ENCODE data around the gene STXBP5.
"Not testable (repeated sequence)": the region's sequence is repeated elsewhere in the genome, so short reads cannot be mapped to it uniquely, and the experiment has no call there.

STXBP5 gene

DNA sequence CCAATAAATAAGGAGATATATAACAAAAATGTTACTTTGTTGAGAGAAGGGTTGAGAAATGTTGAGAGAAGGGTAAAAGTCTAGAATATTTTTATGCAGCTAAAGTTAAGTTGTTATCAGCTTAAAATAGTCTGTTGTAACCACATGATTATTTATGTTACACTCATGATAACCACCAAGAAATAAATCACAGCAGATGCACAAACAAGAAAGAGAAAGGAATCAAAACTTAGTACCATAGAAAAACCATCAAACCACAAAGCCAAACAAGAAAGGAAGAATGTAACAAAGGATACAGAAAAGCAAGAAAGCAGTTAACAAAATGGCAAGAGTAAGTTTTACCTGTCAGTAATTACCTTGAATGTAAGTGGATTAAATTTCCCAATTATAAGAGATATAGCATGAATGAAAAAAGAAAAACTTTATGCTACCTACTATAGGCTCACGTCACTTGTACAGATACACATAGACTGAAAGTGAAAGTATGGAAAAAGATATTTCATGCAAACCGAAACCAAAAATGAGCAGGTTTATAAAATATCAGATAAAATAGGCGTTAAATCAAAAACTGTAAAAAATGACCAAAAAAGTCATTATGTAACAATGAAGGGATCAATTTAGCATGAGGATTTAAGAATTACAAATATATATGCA is 93.6 kb downstream of the STXBP5 start:
- no peak for DNase-seq (ENCODE audit: low read depth in 2 of 2)

DNA sequence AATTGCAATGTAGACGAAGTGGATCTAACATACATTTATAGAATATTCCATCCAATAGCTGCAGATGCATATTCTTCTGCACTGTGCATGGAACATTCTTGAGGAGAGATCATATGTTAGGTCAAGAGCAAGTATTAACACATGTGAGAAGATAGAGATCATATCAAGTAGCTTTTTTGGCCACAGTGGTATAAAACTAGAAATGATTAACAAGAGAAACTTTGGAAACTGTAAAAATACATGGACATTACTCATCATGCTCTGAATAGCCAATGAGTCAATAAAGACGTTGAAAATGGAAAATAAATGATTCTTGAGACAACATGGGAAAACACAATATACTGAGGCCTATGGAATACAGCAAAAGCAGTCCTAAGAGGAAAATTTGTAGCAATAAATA is 94.2 kb downstream of the STXBP5 start:
- DNase-seq (ENCODE audit: low read depth in 2 of 2), result no peak

DNA sequence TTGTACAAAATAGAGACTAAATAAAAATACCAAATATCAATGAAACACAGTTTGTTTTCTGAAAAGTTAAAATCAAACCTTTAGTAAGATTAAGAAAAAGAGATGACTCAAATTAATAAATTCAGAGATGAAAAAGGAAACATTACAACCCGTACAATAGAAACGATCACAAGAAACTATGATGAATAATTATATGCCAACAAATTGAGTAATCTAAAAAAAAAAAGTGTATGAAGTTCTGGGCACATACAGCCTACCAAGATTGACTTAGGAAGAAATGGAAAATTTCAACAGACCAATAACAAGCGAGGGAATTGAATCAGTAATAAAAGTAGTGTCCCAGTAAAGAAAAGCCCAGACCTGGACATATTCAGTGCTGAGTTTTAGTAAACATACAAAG is 94.8 kb downstream of the STXBP5 start:
- DNase-seq (ENCODE audit: low read depth in 2 of 2), result no peak

DNA sequence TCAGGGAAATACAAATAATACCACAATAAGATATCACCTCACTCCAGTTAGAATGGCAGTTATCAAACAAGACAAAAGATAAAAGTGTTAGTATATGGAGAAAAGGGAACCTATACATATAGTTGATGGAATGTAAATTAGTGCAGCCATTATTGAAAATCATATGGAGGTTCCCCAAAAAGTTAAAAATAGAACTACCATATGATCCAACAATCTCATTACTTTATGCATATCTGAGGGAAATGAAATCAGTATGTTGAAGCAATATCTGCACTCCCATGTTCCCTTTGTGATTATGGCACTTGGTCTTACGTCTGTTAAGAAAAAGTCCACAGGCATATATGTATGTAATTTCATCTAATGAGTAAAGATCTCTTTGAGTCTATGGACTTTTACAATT is 96.9 kb downstream of the STXBP5 start:
- DNase-seq (ENCODE audit: low read depth in 2 of 2), result no peak

DNA sequence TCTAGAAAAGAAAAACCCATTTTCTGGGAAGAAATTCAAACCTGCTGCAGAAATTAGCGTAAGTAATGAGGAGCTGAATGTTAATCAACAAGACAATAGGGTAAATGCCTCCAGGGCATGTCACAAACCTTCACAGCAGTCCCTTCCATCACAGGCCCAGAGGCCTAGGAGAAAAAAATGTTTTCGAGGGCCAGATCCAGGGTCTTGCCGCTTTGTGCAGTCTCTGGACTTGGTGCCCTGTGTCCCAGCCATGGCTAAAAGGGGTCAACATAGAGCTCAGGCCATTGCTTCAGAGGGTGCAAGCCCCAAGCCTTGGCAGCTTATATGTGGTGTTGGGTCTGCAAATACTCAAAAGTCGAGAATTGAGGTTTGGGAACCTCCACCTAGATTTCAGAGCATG is 99.8 kb downstream of the STXBP5 start:
- no peak for DNase-seq (ENCODE audit: low read depth in 2 of 2)

DNA sequence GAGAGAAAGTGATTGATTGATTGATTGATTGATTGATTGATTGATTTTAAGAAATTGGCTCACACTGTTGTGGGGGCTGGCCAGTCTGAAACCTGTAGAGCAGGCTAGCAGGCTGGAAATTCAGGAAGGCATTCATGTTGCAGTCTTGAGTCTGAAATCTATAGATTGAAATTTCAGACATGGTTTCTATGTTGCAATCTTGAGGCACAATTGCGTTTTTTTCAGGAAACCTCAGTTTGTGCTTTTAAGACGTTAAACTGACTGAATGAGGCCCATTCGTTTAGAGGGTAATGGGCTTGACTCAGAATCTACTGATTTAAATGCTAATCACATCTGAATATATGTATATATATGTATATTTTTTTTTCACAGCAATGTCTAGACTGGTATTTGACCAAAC is 106.3 kb downstream of the STXBP5 start:
- no peak for DNase-seq (ENCODE audit: low read depth in 2 of 2)

DNA sequence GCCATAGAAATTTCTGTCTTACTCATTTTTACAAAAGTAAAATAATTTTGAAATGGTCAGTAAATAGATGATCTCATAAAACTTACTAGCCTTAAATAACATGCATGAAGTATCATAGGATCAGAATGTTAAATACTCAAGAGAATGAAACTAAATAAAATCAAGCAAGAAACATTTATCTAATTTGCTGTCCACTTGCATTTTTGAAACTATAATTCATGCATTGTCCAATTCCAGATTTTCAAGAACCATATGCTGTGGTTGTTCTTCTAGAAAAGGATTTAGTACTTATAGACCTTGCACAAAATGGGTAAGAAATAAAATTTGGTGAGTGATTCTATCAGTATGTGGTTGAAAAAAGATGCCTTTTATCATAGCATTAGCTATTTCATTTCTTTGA is 107.0 kb downstream of the STXBP5 start:
- no peak for DNase-seq (ENCODE audit: low read depth in 2 of 2)

DNA sequence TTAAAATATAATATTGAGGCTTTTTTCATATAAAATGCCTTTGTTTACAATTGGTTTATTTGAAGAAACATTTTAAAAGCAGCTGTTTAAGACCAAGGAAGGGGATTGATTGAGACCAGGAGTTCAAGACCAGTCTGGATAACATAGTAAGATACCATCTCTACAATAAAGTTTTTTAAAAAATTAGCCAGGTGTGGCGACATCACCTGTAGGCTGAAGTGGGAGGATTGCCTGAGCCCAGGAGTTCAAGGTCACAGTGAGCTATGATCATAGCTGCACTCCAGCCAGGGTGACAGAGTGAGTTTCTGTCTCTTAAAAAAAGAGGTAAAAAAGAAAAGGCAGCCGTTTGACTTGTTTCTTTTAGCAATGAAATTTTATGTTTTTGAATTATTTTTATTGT is 117.0 kb downstream of the STXBP5 start:
- DNase-seq (ENCODE audit: low read depth in 2 of 2), result no peak

DNA sequence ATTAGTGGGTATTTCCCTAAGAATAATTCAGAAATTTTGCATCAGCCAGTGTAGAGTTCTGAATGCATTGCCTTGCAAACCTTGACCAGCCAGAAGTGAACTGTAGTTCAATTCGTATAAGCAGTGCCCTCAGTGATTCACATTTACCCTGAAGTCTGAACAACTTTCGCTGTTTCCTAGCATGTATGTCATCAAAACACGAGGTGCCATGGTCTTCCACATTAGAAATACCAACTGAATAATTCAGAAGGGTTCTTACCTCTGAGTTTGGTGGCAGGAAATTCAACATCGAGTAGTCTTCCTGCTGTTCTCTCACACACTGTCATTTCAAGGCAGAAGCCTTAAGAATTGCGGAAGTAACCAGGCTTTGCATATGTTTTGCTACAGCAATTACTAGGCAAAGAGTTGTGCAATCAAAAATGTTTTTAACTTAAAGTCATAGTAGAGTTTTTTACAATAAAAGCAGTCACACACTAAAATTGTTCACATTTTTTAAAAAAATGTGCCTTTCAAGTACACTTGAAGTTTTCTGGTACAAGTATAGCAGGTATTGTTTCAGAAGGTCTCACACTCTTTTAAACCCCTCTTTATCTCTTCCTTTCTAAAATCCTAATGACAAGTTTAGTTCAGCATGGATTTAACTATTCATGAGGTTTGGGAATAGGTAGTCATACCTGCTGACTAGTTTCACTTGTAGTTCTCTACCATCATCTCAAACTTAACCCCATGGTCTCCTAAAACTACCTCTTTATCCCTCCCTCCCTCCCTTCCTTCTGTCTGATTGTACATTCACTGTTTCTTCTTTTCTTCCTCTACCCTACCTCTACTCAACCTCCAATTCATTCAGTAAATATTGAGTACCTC is 118.3 kb downstream of the STXBP5 start:
- peak in 1 of 2 donors; percentile 12 for DNase-seq (ENCODE audit: low read depth in 2 of 2)

DNA sequence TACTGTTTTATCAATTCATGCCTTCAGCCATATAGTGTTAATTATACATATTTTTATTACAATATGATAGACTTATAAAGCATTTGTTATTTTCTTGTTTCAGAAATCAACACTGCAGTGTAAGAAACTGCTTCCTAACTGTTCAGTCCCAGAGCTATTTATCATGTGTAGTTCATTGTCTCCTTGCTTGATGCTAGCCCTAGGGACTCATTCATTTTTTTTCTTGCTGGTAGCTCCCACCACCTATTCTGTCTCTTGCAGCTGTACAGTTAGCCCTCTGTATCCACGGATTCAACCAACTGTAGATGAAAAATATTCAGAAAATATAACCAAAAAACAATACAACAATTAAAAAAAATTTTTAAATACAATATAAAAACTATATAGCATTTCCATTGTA is 121.3 kb downstream of the STXBP5 start:
- no peak for DNase-seq (ENCODE audit: low read depth in 2 of 2)

DNA sequence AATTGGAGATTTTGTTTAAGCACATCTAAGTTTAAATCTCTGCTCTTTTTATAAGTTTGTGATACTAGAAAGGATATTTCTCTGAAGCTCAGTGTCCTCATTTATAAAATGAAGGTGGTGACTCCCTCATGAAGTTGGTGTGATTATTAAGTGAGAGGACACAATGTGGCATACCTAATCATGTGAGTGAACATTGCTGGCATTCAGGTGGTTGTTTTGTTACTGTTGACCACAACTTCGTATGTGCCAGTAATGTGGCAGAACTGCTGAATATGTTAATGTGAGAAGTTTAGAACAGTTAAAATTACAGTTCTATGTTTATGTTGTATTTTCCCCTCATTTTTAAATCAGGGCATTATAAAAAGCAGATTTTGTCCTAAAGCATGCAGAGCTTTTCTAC is 127.2 kb downstream of the STXBP5 start:
- DNase-seq (ENCODE audit: low read depth in 2 of 2), result no peak

DNA sequence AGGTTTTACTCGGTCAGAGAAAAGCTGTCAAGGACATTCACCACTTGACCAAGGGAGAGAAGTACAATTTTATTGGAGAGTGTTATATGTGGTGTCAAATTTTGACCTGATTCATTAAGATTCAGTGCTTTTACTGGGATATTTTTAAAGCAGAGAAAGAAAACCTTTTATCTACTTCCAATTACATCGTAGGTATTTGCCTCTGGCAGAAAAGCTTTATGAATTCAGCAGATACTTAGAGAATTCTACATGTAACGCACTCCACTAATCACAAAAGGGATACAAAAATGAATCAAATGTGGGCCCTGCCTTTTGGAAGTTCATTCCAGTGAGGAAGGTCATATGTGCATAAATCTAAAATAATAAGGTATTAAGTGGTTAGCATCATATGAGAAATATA is 133.7 kb downstream of the STXBP5 start:
- no peak for DNase-seq (ENCODE audit: low read depth in 2 of 2)

DNA sequence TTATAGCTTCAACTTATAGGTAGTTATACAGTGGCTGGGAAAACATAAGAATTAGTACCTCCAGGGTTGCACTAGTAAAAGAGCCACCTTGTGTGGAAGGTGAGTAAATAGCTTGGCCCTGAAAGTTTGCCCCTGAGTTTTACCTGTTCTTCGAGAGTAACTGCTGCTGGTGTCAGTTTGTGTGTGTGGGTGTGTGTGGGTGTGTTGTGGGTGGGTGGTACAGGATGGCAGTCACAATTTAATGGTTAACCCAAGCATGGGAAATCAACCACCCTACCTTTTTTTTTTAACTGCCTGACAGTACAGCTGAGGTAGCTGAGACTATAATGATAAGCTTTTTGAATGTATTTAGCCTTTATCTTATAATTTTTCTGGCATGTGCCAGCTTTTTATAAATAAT is 137.3 kb downstream of the STXBP5 start:
- DNase-seq (ENCODE audit: low read depth in 2 of 2), result no peak

DNA sequence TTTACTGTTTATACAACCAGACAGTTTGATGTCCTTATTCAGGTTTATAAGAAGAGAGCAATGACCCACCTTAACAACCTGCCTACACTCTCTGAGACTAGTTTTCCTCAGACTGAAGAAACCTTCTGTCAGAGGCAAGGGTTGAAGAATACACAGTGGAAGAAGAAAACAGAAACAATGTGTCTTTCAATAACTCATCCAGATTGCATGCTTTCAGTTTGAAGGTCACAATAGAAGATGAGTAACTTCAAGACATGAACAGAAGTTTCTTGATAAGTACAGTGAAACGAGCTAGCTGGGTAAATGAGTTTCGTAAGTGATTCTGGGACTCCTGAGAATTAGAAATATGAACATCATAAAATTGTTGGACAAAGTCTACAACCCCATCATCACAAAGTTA is 141.7 kb downstream of the STXBP5 start:
- DNase-seq (ENCODE audit: low read depth in 2 of 2), result no peak

DNA sequence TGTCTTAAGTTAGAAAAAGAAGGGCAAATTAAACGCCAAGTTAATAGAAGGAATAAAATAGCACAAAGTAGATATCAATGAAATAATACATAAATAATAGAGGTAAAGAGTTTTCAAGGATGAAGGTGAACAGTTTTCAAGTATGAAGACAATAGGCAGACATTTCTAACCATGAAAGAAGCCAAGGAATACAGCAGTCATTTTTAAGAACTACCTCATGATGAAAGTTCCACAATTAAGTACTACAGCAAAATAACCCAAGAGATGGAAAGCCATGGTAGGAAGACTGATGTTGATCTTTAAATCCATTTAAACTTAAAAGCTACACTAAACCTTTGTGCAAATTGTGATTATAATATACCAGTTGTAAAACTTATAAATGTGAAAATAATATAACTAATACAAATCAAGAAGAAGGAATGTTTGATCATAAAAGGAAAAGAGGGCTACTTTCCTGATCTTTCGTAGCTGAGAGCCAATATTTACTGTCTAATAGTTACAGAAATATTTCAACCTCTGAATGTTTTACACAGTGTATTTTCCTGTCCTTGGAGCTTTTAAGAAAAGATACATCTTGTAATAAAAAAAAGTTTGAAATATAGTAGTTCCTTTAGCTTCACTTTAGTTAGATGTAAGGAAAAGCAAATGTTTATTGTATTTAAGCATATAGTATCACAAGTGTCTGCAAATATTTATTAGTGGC is 143.1 kb downstream of the STXBP5 start:
- no peak for DNase-seq (ENCODE audit: low read depth in 2 of 2)

DNA sequence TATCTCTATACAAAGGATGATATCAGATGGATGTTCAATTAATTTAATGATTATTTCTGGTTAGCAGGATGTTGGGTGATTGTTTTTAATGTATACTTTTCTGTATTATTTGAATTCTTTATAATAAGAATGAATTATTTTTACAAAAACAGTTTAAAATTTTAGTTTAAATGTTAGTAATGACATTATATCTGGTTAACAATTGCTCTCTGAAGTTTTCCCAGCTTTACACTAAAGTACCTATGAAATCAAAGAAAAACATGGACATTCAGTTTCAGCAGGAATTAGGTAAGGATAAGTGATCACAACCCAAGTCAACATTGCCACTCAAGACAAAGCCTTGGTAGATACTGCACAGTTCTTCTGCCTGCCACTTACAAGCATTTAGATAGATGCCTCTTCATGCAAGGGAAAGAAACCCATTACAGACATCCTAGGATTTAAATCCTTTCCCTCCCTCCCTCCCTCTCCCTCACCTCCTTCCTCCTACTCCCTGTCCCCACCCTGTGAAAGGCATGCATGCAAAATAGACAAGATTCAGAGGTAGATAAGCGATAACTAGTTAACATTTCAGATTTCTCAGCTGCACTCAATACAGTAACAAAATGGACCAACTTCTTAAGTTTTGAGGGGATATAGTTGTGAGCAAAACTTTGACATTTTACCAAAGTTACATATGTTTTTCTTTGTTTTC is 143.8 kb downstream of the STXBP5 start:
- DNase-seq (ENCODE audit: low read depth in 2 of 2), result no peak

DNA sequence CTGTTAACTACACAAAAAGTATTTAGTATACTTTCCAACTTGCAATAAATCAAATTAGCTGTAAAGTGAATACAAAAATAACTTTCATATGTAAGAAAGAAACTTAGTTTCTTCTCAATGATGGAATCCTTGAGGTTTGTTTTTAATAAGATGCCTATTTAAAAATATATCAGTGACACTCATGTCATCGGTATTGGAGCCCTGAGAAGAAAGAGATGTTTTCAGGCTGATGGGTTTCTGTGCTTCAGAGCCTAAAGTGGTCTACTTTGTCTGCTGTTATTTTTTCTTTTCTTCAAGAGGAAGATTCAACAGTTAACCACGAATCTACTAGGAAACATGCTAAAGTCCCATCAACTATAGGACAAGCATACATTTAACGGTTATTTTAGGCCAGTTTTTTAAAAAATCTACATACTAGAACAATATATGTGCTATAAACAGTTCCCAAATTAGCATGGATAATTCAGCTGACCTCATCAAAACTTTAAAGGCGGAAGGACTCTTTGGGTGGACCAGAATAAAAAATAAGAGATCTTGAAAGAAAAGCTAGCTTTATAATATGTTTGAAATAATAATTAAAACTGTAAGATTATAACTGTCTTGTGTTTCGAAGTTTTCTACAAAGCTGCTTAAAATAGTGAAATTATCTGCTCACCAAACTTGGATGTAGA is 157.2 kb downstream of the STXBP5 start:
- DNase-seq (ENCODE audit: low read depth in 2 of 2), result no peak

DNA sequence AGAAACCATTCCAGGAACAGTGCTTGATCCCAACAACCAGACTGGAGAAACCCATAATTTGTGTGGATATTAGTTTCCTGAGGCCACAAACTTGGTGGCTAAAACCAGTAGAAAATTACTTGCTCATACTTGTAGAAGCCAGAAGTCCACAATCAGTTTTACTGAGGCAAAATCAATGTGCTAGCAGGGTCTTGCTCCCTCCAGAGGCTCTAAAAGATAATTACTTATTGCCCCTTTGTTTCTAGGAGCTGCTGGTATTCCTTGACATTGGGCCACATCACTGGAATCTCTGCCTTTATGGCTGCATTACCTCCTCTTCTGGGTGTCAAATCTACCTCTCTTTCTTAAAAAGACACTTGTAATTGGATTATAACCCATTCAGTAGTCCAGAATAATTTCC is 162.1 kb downstream of the STXBP5 start:
- no peak for DNase-seq (ENCODE audit: low read depth in 2 of 2)

DNA sequence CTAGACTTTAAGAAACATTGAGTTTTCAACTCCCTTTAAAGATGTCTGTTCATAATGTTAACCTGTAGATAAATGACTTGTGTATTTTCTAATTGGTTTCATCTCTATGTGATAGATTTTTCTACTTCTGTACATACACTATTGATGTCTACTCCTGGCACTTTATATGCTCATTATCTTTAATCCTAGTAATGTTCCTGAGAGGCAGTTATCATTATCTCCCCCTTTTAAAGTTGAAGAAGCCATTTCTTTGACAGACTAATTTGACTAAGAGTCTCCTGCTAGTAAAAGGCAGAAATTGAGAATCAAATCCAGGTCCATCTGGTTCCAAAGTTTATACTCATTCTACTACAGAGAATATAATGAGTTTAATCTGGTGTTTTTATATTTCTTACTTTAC is 167.1 kb downstream of the STXBP5 start:
- no peak for DNase-seq (ENCODE audit: low read depth in 2 of 2)

DNA sequence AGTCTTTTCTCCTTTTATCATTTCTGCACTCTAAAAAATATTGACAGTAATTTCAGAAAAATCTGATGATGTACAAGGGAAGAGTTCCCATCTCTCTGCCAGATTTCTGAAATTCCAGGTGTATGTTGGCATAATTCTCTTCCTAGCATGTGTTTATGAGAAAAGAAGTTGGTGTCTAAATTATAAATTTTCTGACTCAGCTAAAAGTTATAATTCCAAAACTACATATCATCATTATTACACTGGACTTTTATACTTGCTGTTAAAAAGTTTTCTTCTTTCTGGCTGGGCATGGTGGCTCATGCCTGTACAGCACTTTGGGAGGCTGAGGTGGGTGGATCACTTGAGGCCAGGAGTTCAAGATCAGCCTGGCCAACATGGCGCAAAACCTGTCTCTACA is 168.6 kb downstream of the STXBP5 start:
- no peak for DNase-seq (ENCODE audit: low read depth in 2 of 2)

DNA sequence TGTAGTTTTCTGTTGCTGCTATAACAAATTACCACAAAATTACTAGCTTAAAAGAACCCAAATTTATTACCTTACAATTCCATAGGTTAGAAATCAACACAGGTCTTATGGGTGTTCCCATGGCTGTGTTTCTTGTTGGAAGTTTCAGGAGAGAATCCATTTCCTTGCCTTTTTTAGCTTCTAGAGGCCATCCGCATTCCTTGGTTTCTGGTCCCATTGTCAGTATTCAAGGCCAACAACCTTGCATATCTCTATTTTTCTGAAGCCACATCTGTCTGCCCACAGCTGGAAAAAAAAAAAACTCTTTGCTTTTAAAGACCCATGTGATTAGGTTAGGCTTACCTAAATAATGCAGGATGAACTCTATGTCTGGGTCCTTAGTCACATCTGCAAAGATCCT is 174.6 kb downstream of the STXBP5 start:
- no peak for DNase-seq (ENCODE audit: low read depth in 2 of 2)

DNA sequence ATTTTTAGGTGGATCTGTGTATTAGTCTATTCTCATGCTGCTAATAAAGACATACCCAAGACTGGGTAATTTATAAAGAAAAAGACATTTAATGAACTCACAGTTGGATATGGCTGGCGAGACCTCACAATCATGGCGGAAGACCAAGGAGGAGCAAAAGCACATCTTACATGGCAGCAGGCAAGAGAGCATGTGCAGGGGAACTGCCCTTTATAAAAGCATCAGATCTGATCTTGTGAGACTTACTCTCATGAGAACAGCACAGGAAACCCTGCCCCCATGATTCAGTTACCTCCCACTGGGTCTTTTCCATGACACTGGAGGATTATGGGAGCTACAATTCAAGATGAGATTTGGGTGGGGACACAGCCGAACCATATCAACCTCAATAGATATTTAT is 176.6 kb downstream of the STXBP5 start:
- DNase-seq (ENCODE audit: low read depth in 2 of 2), result not testable (repeated sequence)
